NT2/D1 (cell line): Measurements from ENCODE around the gene PTPRN2.

Experiments used
- SUZ12 ChIP-seq: IDR thresholded peaks from 2 replicates; pipeline ENCODE4 v1.6.1; 2011; ENCODE audit not compliant: insufficient read length, insufficient read depth; ENCODE audit errors: extremely low read depth
- YY1 ChIP-seq: IDR thresholded peaks from 2 replicates; pipeline ENCODE4 v1.6.1; 2011; ENCODE audit not compliant: insufficient read length, insufficient read depth
- ZNF274 ChIP-seq: IDR thresholded peaks from 2 replicates; pipeline ENCODE4 v1.6.1; 2011; ENCODE audit warnings: mild to moderate bottlenecking, low read depth, low read length

GRCh38 chr7:158517072-158517471 is 70.6 kb downstream of the PTPRN2 start:
- TF ChIP-seq YY1 = no peak
- no peak for TF ChIP-seq ZNF274
- TF ChIP-seq SUZ12 = no peak
